Panc1 (cell line): ENCODE measurements around the gene NPHP4. TPM values are rescaled to one million over a fixed set of nuclear protein-coding genes. Genes with fewer than 3 reads are reported as not detected.

Source experiments
- ATAC-seq: fragments of 200-7000 bp; cut with Tn5 transposase; 2 replicates; pipeline ENCODE4 v1.9.1; 2020; ENCODE audit warnings: mild to moderate bottlenecking, moderate library complexity
- BruUV-seq: library from RNA; stranded (reverse); fragments of 400-500 nt; replicated peaks from 2 replicates; lab custom pipeline; 2021; lab: Mats Ljungman, UMichigan
- CTCF ChIA-PET: fragments of 300-600 bp; sonication (Branson Sonifier 250); formaldehyde crosslinking; loops from one replicate; lab custom pipeline; 2022; ENCODE audit warnings: antibody characterized with exemption; lab: Charles Lee
- POLR2A ChIA-PET: fragments of 300-600 bp; sonication (Branson Sonifier 250); formaldehyde crosslinking; loops from one replicate; lab custom pipeline; 2022; ENCODE audit warnings: antibody characterized with exemption; lab: Charles Lee
- DNase-seq: peaks from one replicate; pipeline ENCODE4 v3.0.0-alpha.2; 2010; ENCODE audit warnings: low read depth, low spot score
- H3K27ac ChIP-seq: 2 replicates; pipeline ENCODE4 v1.5.1; 2011; ENCODE audit warnings: mild to moderate bottlenecking, low read length, inconsistent platforms
- H3K27me3 ChIP-seq: fragments of 200-500 bp; sonication (Bioruptor generic); 2 replicates; pipeline ENCODE4 v1.6.0; 2014; ENCODE audit warnings: low read length, inconsistent platforms; ENCODE audit not compliant: control insufficient read depth, insufficient read depth
- H3K36me3 ChIP-seq: fragments of 200-500 bp; sonication (Bioruptor generic); 2 replicates; pipeline ENCODE4 v1.5.1; 2014; ENCODE audit warnings: inconsistent platforms, mild to moderate bottlenecking, low read length, moderate library complexity; ENCODE audit not compliant: control insufficient read depth, insufficient read depth
- H3K4me1 ChIP-seq: 2 replicates; pipeline ENCODE4 v1.5.1; 2011; ENCODE audit warnings: inconsistent platforms, mild to moderate bottlenecking, low read length, moderate library complexity; ENCODE audit not compliant: control insufficient read depth, insufficient read depth
- H3K4me3 ChIP-seq, 2 experiments: 2 replicates each; pipeline ENCODE4 v1.5.1; 2011 to 2012; ENCODE audit warnings: low read depth in 2 of 2, low read length in 2 of 2, mild to moderate bottlenecking in 2 of 2, inconsistent platforms in 1 of 2, moderate library complexity in 1 of 2
- H3K9me3 ChIP-seq: fragments of 200-500 bp; sonication (Bioruptor generic); 2 replicates; pipeline ENCODE4 v1.5.1; 2014; ENCODE audit warnings: low read depth, mild to moderate bottlenecking, inconsistent platforms, low read length, moderate library complexity; ENCODE audit not compliant: control insufficient read depth, insufficient read depth
- CTCF ChIP-seq: fragments of 450-650 bp; IDR thresholded peaks from 2 replicates; pipeline ENCODE4 v1.5.1; 2017; ENCODE audit warnings: mild to moderate bottlenecking
- POLR2AphosphoS5 ChIP-seq: IDR thresholded peaks from 2 replicates; pipeline ENCODE4 v1.6.1; 2012; ENCODE audit warnings: mild to moderate bottlenecking, low read depth, low read length, moderate library complexity
- REST ChIP-seq, 2 experiments: IDR thresholded peaks; 2 replicates each; pipeline ENCODE4 v1.6.1; 2011 to 2012; ENCODE audit warnings: low read depth in 2 of 2, control low read depth in 1 of 2, low read length in 1 of 2, mild to moderate bottlenecking in 1 of 2, moderate library complexity in 1 of 2; ENCODE audit not compliant: insufficient read depth in 1 of 2
- SIN3A ChIP-seq: IDR thresholded peaks from 2 replicates; pipeline ENCODE4 v1.6.1; 2012; ENCODE audit warnings: low read depth, mild to moderate bottlenecking, low read length, moderate library complexity, borderline replicate concordance; ENCODE audit not compliant: insufficient read depth
- TCF7L2 ChIP-seq: IDR thresholded peaks from 2 replicates; pipeline ENCODE4 v1.6.1; 2011; ENCODE audit warnings: mild to moderate bottlenecking, low read depth, low read length, inconsistent platforms
- in situ Hi-C: cut with HindIII; loops from 2 replicates; pipeline ENCODE4 v1.10.0; 2016; ENCODE audit warnings: low sequenced_read_pairs, low pct_unique_long_range_greater_than_20kb
- intact Hi-C: fragments of 100-400 bp; cut with micrococcal nuclease; formaldehyde crosslinking; loops from one replicate; pipeline ENCODE4 v1.10.0; 2022; ENCODE audit not compliant: unreplicated experiment
- total RNA-seq: library from RNA; stranded (reverse); gene quantifications from one replicate; pipeline ENCODE4 v1.2.1, GENCODE V29; 2021; ENCODE audit not compliant: unreplicated experiment

Gene NPHP4
- total RNA-seq, 1 experiment from 2014 or later: 20.1 TPM

- ChIA-PET POLR2A (no interaction called here), CTCF (no interaction called here)
- Histone ChIP-seq H3K4me3 (no peak overlapping the region), H3K36me3 (no peaks in the 10 kb centered on the region), H3K9me3 (no peaks in the 10 kb centered on the region), H3K27me3 (peaks cover 3% of the 10 kb centered on the region; the same call in 1 of the 2 replicates), H3K4me1 (no peaks in the 10 kb centered on the region), H3K27ac (no peak overlapping the region)
- in situ Hi-C loops (no loop called here), intact Hi-C loops (no loop called here)
- TF ChIP-seq REST (IDR thresholded peaks at IDR 0.05; ENCODE audit: insufficient read depth in 1 of 2, low read depth in 2 of 2, low read length in 1 of 2): no peak
- no peak for TF ChIP-seq SIN3A
- TF ChIP-seq TCF7L2: no peak
- TF ChIP-seq POLR2AphosphoS5: no peak
- TF ChIP-seq CTCF: no peak
- no TSS peak for BruUV-seq
- ATAC-seq: 0 out of 2 replicates have a peak, but pooled peaks have one; percentile 8
- DNase-seq: no peak
Observed at GRCh38 chr1:5822266-5822665, 170.0 kb downstream of the NPHP4 start.

- no TSS peak for BruUV-seq
- Histone ChIP-seq H3K27me3 (peaks cover 3% of the 10 kb centered on the region; the same call in 1 of the 2 replicates), H3K9me3 (no peaks in the 10 kb centered on the region), H3K4me3 (no peak overlapping the region), H3K4me1 (no peaks in the 10 kb centered on the region), H3K36me3 (no peaks in the 10 kb centered on the region), H3K27ac (no peak overlapping the region)
- TF ChIP-seq REST (IDR thresholded peaks at IDR 0.05; ENCODE audit: insufficient read depth in 1 of 2, low read depth in 2 of 2, low read length in 1 of 2): no peak
- TF ChIP-seq SIN3A: no peak
- TF ChIP-seq POLR2AphosphoS5: no peak
- TF ChIP-seq TCF7L2: no peak
- no peak for TF ChIP-seq CTCF
- POLR2A ChIA-PET: no interaction called here
- in situ Hi-C loops: no loop called here
- ATAC-seq: peak; percentile 59
- intact Hi-C loops: no loop called here
- DNase-seq: no peak
- CTCF ChIA-PET: no interaction called here
Observed at GRCh38 chr1:5821540-5822176, 170.6 kb downstream of the NPHP4 start.
